ENCODE measurements around the gene TERB2.
"Not testable (repeated sequence)": the region's sequence is repeated elsewhere in the genome, so short reads cannot be mapped to it uniquely, and the experiment has no call there.

Gene TERB2

DNA sequence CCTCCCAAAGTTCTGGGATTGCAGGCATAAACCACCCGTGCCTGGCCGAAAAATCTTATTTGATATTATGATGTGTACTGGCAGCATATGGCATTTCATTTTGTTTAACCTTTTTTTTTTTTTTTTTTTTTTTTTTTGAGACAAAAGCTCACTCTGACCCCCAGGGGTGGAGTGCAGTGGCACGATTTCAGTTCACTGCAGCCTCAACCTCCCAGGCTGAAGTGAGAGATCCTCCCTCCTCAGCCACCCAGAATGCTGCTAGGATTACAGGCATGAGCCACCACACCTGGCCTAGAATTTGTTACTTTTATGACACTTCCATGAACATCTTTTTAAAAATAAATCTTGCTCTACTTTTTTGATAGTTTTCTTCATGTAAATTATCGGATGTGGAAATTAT lies 12.0 kb downstream of the TERB2 start:
- DNase-seq (ENCODE audit: low spot score), result no peak
- TF ChIP-seq CTCF (IDR thresholded peaks at IDR 0.05; ENCODE audit: extremely low read depth, insufficient read depth, missing control alignments), result no peak
- in situ Hi-C loops (cut with MboI; ENCODE audit: low pct_unique_long_range_greater_than_20kb, low sequenced_read_pairs, unreplicated experiment), result no loop called here

GRCh38 chr15:44971036-44971435 lies 14.5 kb downstream of the TERB2 start:
- in situ Hi-C loops (cut with MboI; ENCODE audit: low pct_unique_long_range_greater_than_20kb, low sequenced_read_pairs, unreplicated experiment), result no loop called here
- DNase-seq (ENCODE audit: low spot score), result no peak

GRCh38 chr15:44976183-44976582 lies 19.7 kb downstream of the TERB2 start:
- in situ Hi-C loops (cut with MboI; ENCODE audit: low pct_unique_long_range_greater_than_20kb, low sequenced_read_pairs, unreplicated experiment); DNase-seq (ENCODE audit: low spot score): not testable (repeated sequence)

More at GRCh38 chr15:44971036-44971435, 14.5 kb downstream of the TERB2 start:
- TF ChIP-seq CTCF (IDR thresholded peaks at IDR 0.05; ENCODE audit: extremely low read depth, insufficient read depth, missing control alignments), result no peak

GRCh38 chr15:44977781-44978180 lies 21.3 kb downstream of the TERB2 start:
- in situ Hi-C loops (cut with MboI; ENCODE audit: low pct_unique_long_range_greater_than_20kb, low sequenced_read_pairs, unreplicated experiment); DNase-seq (ENCODE audit: low spot score): not testable (repeated sequence)

- in situ Hi-C loops (cut with MboI; ENCODE audit: low pct_unique_long_range_greater_than_20kb, low sequenced_read_pairs, unreplicated experiment), result not testable (repeated sequence)
- DNase-seq (ENCODE audit: low spot score), result peak; percentile 7
Observed at GRCh38 chr15:44979617-44980339, 23.3 kb downstream of the TERB2 start.

GRCh38 chr15:44984144-44984543 lies 27.7 kb downstream of the TERB2 start:
- DNase-seq (ENCODE audit: low spot score); in situ Hi-C loops (cut with MboI; ENCODE audit: low pct_unique_long_range_greater_than_20kb, low sequenced_read_pairs, unreplicated experiment): not testable (repeated sequence)

GRCh38 chr15:44986346-44987055 lies 30.0 kb downstream of the TERB2 start:
- in situ Hi-C loops (cut with MboI; ENCODE audit: low pct_unique_long_range_greater_than_20kb, low sequenced_read_pairs, unreplicated experiment); DNase-seq (ENCODE audit: low spot score): not testable (repeated sequence)

GRCh38 chr15:44987711-44988110 lies 31.2 kb downstream of the TERB2 start:
- in situ Hi-C loops (cut with MboI; ENCODE audit: low pct_unique_long_range_greater_than_20kb, low sequenced_read_pairs, unreplicated experiment); DNase-seq (ENCODE audit: low spot score): not testable (repeated sequence)

DNA sequence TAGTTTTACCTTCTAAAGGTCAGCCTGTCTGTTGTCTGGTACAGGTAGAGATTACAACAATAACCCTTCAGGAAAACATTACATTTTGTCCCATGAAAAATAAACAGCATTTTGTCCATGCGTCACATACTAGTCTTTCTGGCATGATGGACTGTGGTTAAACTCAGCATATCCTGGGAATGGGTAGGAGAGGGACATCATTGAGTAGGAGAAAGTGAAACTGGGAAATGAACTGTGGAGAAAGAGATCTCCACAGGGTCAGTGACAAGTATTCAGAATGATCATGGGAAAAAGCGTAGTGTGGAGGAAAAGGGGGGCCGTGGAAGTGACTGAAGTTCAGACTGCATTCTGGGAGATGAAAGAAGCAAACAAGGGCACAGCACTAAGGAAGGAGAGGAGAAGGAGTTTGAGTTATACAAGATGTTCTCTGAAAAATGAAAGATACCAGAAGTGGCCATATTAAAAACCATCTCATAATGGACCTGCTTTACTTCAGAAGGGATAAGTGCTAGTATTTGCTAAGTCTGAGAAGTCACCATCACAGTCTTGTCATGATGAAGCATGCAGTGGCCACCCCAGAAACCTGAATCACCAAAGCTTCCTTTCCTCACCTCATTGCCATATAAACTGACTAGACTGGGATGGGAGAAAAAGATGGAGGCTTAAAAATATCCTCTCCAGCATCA lies 31.8 kb downstream of the TERB2 start:
- DNase-seq (ENCODE audit: low spot score); in situ Hi-C loops (cut with MboI; ENCODE audit: low pct_unique_long_range_greater_than_20kb, low sequenced_read_pairs, unreplicated experiment): not testable (repeated sequence)

GRCh38 chr15:44988870-44989219 lies 32.4 kb downstream of the TERB2 start:
- in situ Hi-C loops (cut with MboI; ENCODE audit: low pct_unique_long_range_greater_than_20kb, low sequenced_read_pairs, unreplicated experiment); DNase-seq (ENCODE audit: low spot score): not testable (repeated sequence)

- DNase-seq (ENCODE audit: low spot score); in situ Hi-C loops (cut with MboI; ENCODE audit: low pct_unique_long_range_greater_than_20kb, low sequenced_read_pairs, unreplicated experiment): not testable (repeated sequence)
Observed at GRCh38 chr15:44997632-44998031, 41.1 kb downstream of the TERB2 start.
